GM19240 (cell line): ENCODE data around the gene SLC9A6.

Experiments used
- DNase-seq: peaks from one replicate; pipeline ENCODE4 v3.0.0; 2011; ENCODE audit warnings: low spot score; ENCODE audit not compliant: insufficient read length

SLC9A6 gene

GRCh38 chrX:135985157-135985972, at the start of gene SLC9A6:
Gene SLC9A6, plus strand, starts transcription at chrX:135985435. Its CDS starts 224 bp downstream, at chrX:135985659.
- DNase-seq, result peak; percentile 41

DNA sequence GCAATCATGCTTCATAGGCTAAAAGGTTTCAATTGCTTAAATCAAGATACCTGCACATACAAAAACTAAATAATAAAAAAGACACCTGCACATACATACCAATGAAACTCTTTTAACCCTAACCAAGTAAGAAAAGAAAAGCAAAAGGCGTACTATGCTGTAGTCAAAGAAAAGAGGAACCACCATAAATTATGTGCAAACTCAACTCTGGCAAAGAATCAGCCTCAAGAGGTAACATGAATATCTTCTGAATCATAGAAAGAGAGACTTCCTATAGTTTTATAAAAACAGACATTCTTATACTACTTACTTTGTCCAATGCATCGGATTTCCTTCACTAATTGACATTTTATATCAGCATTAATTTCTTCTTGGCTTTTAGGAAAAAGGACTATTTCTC, 40.7 kb upstream of the SLC9A6 start:
- no peak for DNase-seq

- DNase-seq, result no peak
Observed at GRCh38 chrX:135951291-135951690, 33.9 kb upstream of the SLC9A6 start.

DNA sequence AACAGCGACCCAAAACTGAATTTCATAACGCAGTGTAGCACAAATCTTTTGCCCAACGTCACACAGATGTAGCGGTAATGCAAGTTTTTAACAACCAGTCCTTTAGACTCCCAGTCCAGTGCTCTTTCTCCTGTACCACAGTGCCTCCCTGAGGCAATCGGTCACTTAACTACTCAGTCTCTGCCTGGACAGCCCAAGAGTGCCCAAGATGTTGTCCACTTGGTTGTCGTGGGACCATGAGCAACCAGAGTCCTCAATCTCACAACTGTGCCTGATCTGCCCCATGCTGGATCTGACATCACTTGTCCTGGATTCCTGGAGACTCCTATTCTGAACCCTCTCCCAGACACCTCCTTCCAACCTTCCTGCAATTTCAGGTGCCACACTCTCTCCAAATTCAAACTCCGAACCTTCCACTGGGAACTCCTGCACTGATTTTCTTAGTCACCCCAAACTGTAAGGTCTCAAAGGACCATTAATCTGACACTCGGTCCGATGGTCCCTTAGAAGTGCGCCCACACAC, 12.1 kb upstream of the SLC9A6 start:
- no peak for DNase-seq

DNA sequence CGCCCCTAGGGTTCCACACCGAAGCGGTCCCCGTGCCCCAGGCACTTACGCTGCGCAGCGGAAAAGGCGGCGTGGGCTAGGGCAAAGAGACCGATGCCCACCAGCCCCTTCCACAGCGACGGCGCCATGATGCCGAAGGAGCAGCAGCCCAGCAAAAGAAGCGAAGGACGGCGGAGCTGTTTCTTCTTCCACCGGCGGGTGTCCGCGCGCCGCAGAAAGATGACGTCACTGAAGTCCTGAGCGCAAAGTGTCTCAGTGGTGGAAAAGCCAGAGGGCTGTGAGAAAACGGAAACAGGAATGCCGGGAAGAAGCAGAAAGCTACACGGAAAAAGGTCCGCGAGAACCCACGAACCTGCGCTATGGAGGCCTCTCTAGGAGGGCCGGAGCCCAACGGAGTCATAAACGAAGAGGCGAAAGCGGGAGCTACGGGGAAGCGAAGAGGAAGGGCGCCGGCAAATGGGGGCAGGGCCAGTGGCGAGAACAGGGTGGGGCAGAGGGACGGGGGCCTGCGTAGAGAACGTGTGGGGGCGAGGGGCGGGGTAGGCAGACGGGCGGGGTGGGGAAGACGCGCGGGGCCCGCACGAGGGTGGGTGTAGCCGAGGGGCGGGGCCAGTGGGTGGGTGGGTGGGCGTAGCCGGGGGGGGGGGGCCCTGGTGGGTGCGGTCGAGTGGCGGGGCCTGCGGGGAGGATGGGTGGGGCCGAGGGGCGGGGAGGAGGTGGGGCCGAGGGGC, 11.5 kb upstream of the SLC9A6 start, which contains the start of gene MMGT1:
TSS of gene MMGT1 (minus strand) at position 441 of the 731 bp plus-strand sequence. CDS start at position 128, 313 bp downstream.
- DNase-seq, result peak; percentile 44

- no peak for DNase-seq
Observed at GRCh38 chrX:135974279-135974856, 10.9 kb upstream of the SLC9A6 start.

- DNase-seq, result no peak
Observed at GRCh38 chrX:135975421-135975820, 9.8 kb upstream of the SLC9A6 start.

DNA sequence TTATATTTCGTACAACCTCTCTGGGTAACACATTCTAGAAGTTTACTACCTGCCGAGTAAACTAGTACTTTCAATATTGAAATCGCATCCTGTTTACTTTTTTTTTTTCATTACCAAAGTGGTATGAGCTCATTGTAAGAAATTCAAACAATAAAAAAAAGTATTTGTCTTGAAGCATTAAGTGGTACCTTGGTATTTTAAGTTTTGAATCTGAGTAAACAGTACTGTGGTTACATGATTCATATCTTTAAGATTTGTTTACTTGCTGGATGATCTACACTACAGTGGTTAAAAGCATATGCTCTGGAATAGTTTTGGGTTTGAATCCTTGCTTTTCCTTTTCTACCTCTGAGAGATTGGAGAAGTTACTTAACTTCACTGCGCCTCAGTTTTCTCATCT, 7.6 kb upstream of the SLC9A6 start:
- DNase-seq, result no peak

DNA sequence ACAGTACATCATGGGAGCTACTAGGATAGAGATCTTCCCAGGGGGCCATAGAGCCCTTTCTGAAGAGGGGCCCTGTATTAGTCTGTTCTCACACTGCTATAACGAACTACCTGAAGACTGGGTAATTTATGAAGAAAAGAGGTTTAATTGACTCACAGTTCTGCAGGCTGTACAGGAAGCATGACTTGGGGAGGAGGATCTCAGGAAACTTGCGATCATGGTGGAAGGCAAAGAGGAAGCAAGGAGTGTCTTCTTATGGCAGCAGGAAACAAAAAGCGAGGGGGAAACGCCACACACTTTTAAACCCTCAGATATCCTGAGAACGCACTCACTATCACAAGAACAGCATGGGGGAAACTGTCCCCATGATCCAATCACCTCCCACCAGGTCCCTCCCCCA, 4.2 kb upstream of the SLC9A6 start:
- no peak for DNase-seq

DNA sequence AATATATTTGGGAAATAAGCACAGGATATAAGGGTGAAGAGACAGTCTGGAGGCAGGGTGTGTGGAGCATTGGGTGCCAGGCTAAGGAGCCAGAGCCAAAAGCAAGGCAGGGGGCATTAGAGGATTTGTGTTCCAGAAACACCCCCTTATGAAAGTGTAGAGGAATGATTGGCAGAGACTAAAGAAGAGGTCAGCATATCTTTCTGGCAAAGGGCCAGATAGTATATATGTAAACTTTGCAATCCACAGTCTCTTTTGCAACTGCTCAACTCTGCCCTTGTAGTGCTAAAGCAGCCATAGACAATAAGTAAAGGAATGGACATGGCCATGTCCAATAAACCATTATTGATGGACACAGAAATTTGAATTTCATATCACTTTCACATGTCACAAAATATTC, 3.6 kb upstream of the SLC9A6 start:
- DNase-seq, result no peak

GRCh38 chrX:135982860-135983259, 2.4 kb upstream of the SLC9A6 start:
- no peak for DNase-seq

GRCh38 chrX:135984256-135984655, 979 bp upstream of the SLC9A6 start:
- DNase-seq, result no peak

DNA sequence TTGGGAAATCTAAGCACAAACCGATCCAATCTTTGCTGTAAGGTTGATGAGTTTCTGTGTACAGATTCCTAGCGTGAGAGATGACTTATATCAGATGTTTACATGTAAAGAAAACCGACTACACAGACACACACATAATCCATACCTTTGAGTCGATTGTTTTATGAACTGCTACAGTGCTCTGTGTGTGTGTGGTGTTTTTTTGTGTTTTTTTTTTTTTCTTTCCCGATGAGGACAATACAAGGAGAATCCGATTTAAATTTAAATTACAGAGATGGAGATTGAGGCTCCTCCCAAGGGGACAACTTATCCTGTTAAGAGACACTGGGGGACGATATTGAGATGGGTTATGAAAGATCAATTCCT, 461 bp upstream of the SLC9A6 start:
- no peak for DNase-seq

GRCh38 chrX:135985973-135986310, 707 bp downstream of the SLC9A6 start:
- no peak for DNase-seq

DNA sequence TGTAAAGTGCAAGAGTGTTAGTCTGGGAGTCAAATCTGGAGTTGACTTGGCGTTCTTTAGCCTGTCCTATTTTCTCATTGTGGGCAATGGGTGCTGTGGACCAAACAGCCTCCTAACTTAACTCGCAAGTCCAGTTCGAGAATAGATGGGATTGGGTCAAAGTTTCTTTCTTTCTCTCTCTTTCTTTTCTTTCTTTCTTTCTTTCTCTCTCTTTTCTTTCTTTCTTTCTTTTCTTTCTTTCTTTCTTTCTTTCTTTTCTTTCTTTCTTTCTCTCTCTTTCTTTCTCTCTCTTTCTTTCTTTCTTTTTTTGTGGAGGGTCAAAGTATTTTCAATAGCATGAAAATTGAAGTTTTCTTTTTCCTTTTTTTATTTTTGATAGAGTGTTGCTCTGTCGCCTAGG, 3.0 kb downstream of the SLC9A6 start:
- no peak for DNase-seq

- no peak for DNase-seq
Observed at GRCh38 chrX:136015016-136015415, 29.8 kb downstream of the SLC9A6 start.

DNA sequence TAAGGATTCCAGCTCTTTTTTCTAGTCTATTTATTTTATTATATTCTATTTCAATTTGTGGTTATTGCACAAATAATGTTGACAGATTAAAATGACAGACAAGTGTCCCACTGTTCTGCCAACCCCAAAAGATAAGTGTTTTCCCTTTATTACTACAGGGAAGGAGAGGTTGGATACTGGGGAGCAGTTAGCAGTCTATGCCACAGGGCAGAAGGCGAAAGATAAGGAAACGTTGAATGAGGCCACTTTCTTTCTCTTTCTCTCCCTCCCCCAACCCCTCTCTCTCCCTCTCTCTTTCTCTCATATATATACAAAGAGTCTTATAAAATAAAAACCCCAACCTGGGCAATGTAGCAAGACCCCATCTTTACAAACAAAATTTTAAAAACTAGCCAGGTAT, 31.6 kb downstream of the SLC9A6 start:
- DNase-seq, result no peak

DNA sequence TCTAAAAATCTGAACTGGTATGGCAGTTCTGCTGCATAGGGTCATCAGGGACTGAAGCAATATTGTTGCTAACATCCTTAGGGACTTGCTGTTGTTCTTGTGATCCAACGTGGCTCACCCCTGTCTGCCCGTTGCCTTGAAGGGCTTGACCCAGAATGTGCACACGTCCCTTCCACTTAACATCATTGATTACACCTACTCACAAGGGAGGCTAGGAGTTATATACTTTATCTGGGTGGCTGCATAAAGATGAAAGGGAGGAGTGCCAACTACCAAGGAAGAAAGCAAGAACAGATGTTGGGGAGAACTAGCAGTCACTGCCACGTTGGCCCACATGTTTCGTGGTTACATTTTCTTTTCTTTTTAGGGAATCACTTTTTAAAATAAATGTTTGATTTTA, 34.0 kb downstream of the SLC9A6 start:
- no peak for DNase-seq

DNA sequence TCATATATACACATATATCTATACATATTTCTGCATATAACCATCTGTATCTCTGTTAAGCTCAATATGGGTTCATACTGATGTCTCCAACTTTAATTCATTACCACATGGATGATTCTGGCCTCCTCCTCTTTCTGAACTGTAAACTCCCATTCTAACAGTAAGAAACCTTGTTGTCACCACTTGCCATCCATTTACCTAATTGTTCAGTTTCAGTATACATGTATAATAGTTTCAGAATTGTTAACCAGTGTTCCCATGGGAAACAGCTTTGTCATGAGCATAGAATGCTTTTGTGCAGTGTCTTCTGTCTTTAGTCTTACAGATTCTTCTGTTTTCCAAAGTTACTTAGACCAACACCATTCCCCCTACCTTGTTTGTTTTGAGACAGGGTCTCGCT, 35.9 kb downstream of the SLC9A6 start:
- no peak for DNase-seq

GRCh38 chrX:136021903-136022302, 36.7 kb downstream of the SLC9A6 start:
- DNase-seq, result no peak

- DNase-seq, result no peak
Observed at GRCh38 chrX:136025091-136025490, 39.9 kb downstream of the SLC9A6 start.

DNA sequence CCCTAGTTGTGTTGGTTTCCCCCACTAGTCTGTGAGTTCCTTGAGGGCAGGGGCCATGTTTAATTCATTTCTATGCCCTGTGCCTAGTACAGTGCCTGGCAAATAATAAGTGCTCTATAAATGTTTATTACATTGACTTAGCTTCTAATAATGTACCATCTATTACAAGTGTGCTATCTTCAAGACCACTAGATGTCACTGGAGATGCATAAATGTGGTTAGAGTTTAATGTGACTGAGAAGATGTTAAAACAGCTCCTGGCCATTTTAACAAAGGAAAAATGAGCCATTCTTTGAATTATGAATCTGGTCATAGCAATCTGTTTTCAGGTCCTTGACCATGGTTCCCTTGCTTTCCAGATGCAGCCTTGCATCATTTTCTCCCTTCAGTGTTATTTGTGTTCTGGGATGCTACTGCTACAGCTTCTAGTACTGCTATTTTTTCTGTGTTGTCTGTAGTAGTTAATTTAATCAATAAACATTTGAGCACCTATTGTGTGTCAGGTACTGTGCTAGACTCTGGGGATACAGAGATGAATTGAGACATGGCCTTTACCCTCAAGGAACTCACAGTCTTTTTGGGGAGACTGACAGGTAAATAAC, 43.2 kb downstream of the SLC9A6 start:
- DNase-seq, result peak; percentile 6
